ENCODE results near the gene CARD18. TPM values are rescaled to one million over a fixed set of nuclear protein-coding genes. Genes with fewer than 3 reads are reported as not detected.
"Not testable (repeated sequence)": the region's sequence is repeated elsewhere in the genome, so short reads cannot be mapped to it uniquely, and the experiment has no call there.

CARD18 gene
- total and polyA plus RNA-seq, 4 experiments from 2014 or later: not detected

DNA sequence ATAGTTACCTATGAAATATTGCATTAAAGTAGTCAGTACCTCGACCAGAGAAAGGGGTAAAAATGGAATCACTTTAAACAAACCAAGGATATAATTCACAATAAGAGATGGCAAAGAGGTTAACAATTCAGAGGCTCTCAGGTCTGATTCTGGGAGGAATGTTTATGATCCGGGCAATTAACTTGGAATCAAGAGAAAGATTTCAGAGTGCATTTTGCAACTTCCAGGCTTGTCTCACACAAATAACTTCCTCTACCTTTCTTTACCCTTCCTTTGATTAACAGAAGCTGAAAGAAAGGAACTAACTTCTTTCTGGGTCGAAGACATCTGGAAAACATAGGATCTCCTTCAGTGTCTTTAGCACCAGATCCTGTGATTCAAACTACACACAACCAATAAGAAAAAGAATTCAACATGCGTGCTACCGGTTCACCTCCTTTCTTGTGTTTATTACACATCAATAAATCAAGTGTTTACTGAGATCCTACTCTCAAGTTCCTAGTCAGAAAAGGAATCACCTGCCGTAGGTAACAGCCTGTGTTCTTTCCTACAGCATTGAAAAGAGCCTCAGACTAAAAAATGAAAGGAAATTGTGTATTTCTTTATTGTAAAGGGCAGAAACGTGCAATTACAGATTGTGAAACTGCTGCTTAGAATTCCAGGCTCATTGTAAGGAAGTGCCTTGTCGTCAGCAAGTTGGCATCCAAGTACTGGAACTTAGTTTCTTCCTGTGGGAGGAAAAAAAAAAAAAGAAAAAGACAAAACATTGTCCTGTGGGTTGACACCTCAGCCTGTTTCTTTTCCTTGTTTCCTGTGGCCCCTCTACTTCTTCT, 29.5 kb downstream of the CARD18 start:
- H3K27me3 Mint-ChIP-seq: peaks cover 0 to 5% of the 10 kb centered on the region in 2 donors
- H3K27me3 ChIP-seq (ENCODE audit: insufficient read depth, low read length): no peaks in the 10 kb centered on the region
- H3K4me1 Mint-ChIP-seq: peaks cover 11 to 31% (median 18%) of the 10 kb centered on the region in 4 donors
- CTCF ChIA-PET (ENCODE audit: partially characterized antibody): no interaction called here
- H3K36me3 ChIP-seq (ENCODE audit: insufficient read depth, low read length): no peaks in the 10 kb centered on the region
- no peaks in the 10 kb centered on the region for H3K9me3 ChIP-seq (ENCODE audit: control insufficient read depth in 1 of 2, low read length in 2 of 2)
- H3K36me3 Mint-ChIP-seq: no peaks in the 10 kb centered on the region
- H3K9me3 Mint-ChIP-seq: peaks cover 0 to 3% (median 0%) of the 10 kb centered on the region in 8 donors
- peak overlapping the region in 2 of 7 donors; percentile 4 to 30 for H3K27ac Mint-ChIP-seq
- H3K27ac ChIP-seq (ENCODE audit: low read depth, low read length): no peak overlapping the region
- no peak overlapping the region for H3K4me3 ChIP-seq (ENCODE audit: low read length in 2 of 2)
- POLR2A ChIA-PET (ENCODE audit: partially characterized antibody): no interaction called here
- intact Hi-C loops (cut with micrococcal nuclease): no loop called here
- H3K4me3 Mint-ChIP-seq: peak overlapping the region in 2 of 8 donors; percentile 7 to 33
- peaks cover 4% of the 10 kb centered on the region for H3K4me1 ChIP-seq (ENCODE audit: insufficient read depth, low read length)
- DNase-seq: no peak

DNA sequence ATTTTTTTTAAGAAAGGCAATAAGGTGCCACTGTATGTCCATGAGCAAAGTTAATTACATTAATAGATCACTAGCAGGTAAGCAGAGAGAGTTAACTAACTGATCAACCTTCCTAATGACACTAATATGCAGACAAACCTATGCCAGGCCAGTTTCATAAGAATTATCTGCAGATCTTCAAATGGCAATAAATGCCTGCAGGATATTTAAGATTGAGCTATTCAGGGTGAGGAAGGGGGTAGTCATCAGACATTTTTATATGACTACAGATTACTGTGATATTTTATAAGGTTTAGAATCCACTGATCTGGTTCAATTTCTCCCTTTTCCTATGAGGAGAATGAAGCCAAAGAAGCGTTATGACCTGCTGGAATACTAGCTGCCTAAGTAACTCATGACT, 30.2 kb downstream of the CARD18 start:
- H3K4me3 Mint-ChIP-seq: peak overlapping the region in 2 of 8 donors; percentile 20 to 26
- POLR2A ChIA-PET (ENCODE audit: partially characterized antibody): no interaction called here
- H3K36me3 Mint-ChIP-seq: no peaks in the 10 kb centered on the region
- H3K4me1 Mint-ChIP-seq: peaks cover 12 to 36% (median 21%) of the 10 kb centered on the region in 4 donors
- Histone ChIP-seq H3K4me1 (ENCODE audit: insufficient read depth, low read length) (peaks cover 4% of the 10 kb centered on the region), H3K4me3 (ENCODE audit: low read length in 2 of 2) (no peak overlapping the region), H3K36me3 (ENCODE audit: insufficient read depth, low read length) (no peaks in the 10 kb centered on the region), H3K9me3 (ENCODE audit: control insufficient read depth in 1 of 2, low read length in 2 of 2) (no peaks in the 10 kb centered on the region), H3K27ac (ENCODE audit: low read depth, low read length) (no peak overlapping the region), H3K27me3 (ENCODE audit: insufficient read depth, low read length) (no peaks in the 10 kb centered on the region)
- no peak overlapping the region for H3K27ac Mint-ChIP-seq
- CTCF ChIA-PET (ENCODE audit: partially characterized antibody): no interaction called here
- no peak for DNase-seq
- intact Hi-C loops (cut with micrococcal nuclease): no loop called here
- H3K9me3 Mint-ChIP-seq: peaks cover 0 to 5% (median 0%) of the 10 kb centered on the region in 8 donors
- peaks cover 0 to 4% of the 10 kb centered on the region in 2 donors for H3K27me3 Mint-ChIP-seq

DNA sequence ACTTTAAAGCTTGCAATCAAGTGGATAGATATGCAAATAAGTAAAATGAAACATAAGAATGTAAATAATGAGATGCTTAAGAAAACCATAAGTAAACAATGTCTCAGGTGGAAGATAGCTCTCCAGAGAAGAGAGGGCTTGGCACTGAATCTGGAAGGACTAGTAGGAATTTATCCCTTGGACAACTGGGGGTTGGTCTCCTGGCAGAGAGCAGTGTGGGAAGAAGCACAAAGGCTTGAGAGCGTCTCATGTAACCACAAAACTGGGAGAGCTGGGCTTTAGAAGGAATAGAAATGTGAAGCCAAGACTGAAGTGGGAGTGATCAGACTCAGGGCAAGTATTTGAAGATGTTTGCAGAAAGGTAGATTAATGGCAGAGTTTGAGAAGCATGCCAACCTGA, 31.3 kb downstream of the CARD18 start:
- intact Hi-C loops (cut with micrococcal nuclease): no loop called here

DNA sequence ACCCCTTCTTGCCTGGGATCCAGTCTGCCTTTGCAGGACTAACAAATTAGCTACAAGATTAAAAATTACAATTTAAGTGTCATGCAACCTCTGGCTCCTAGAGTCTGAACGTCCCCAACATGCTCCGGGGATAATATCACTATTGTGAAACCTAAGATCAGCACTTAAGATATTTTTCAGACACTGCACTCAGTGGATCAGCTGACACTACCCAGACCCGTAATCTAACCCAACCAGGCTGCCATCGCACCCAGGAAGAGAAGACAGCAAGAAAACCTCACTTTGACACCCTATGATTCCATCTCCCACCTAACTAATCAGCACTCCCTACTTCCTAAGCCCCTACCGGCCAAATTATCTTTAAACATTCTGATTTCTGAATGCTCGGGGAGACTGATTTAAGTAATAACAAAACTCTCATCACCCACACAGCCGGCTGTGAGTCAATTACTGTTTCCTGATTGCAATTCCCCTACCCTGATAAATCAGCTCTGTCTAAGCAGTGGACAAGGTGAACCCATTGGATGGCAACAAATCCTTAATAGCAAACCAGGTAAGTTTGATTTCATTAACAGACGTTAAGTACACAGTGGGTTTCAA, 32.2 kb downstream of the CARD18 start:
- CTCF ChIA-PET (ENCODE audit: partially characterized antibody); H3K27me3 Mint-ChIP-seq; H3K27me3 ChIP-seq (ENCODE audit: insufficient read depth, low read length); H3K4me3 ChIP-seq (ENCODE audit: low read length in 2 of 2); H3K4me1 ChIP-seq (ENCODE audit: insufficient read depth, low read length); POLR2A ChIA-PET (ENCODE audit: partially characterized antibody); intact Hi-C loops (cut with micrococcal nuclease); H3K36me3 Mint-ChIP-seq; H3K27ac ChIP-seq (ENCODE audit: low read depth, low read length); H3K9me3 ChIP-seq (ENCODE audit: control insufficient read depth in 1 of 2, low read length in 2 of 2); DNase-seq; H3K9me3 Mint-ChIP-seq; H3K36me3 ChIP-seq (ENCODE audit: insufficient read depth, low read length): not testable (repeated sequence)
- Mint-ChIP-seq H3K4me1 (peaks cover 12 to 35% (median 24%) of the 10 kb centered on the region in 4 donors), H3K27ac (peak overlapping the region in 2 of 7 donors; percentile 10 to 32), H3K4me3 (peak overlapping the region in 3 of 8 donors; percentile 8 to 68 (median 47))

More for the DNA sequence above, 31.3 kb downstream of the CARD18 start:
- Mint-ChIP-seq H3K27me3 (peaks cover 0 to 1% of the 10 kb centered on the region in 2 donors), H3K4me1 (peaks cover 12 to 35% (median 24%) of the 10 kb centered on the region in 4 donors), H3K27ac (no peak overlapping the region), H3K4me3 (no peak overlapping the region), H3K9me3 (peaks cover 0 to 5% (median 0%) of the 10 kb centered on the region in 8 donors), H3K36me3 (no peaks in the 10 kb centered on the region)
- peaks cover 4% of the 10 kb centered on the region for H3K4me1 ChIP-seq (ENCODE audit: insufficient read depth, low read length)
- H3K27ac ChIP-seq (ENCODE audit: low read depth, low read length): no peak overlapping the region
- no peak for DNase-seq
- H3K4me3 ChIP-seq (ENCODE audit: low read length in 2 of 2): no peak overlapping the region
- no peaks in the 10 kb centered on the region for H3K27me3 ChIP-seq (ENCODE audit: insufficient read depth, low read length)
- CTCF ChIA-PET (ENCODE audit: partially characterized antibody): interaction anchor here (1.1 kb wide), 1 partner anchor 161 kb away, joined by 3 read pairs; no protein-coding TSS in a partner anchor
- H3K36me3 ChIP-seq (ENCODE audit: insufficient read depth, low read length): no peaks in the 10 kb centered on the region
- no peaks in the 10 kb centered on the region for H3K9me3 ChIP-seq (ENCODE audit: control insufficient read depth in 1 of 2, low read length in 2 of 2)
- POLR2A ChIA-PET (ENCODE audit: partially characterized antibody): no interaction called here

DNA sequence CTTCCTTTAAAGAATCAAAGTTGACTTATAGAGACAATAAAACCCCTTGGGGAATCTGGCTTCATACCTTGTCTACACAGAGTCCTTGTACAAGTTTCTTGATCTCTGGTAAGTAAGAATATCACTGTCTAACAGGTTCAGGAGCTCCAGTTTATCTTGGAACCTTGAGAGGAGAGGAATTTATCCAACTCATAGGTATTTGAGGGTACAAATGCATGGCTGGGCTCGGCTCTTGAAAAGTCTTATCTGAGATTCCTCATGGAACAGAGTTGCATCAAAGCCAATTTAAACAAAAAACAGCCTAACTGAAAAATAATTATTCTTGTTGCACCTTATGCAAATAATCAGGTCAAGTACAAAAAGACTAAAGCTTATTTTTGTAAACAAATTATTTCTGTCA, 33.4 kb downstream of the CARD18 start:
- H3K4me3 Mint-ChIP-seq: no peak overlapping the region
- no peaks in the 10 kb centered on the region for H3K36me3 ChIP-seq (ENCODE audit: insufficient read depth, low read length)
- peaks cover 0 to 5% (median under 1%) of the 10 kb centered on the region in 8 donors for H3K9me3 Mint-ChIP-seq
- no peaks in the 10 kb centered on the region for H3K36me3 Mint-ChIP-seq
- H3K4me1 ChIP-seq (ENCODE audit: insufficient read depth, low read length): peaks cover 9% of the 10 kb centered on the region
- peaks cover 16 to 41% (median 27%) of the 10 kb centered on the region in 4 donors for H3K4me1 Mint-ChIP-seq
- POLR2A ChIA-PET (ENCODE audit: partially characterized antibody): no interaction called here
- CTCF ChIA-PET (ENCODE audit: partially characterized antibody): interaction anchor here (0.7 kb wide), 1 partner anchor 244 kb away, joined by 3 read pairs; no protein-coding TSS in a partner anchor
- H3K9me3 ChIP-seq (ENCODE audit: control insufficient read depth in 1 of 2, low read length in 2 of 2): no peaks in the 10 kb centered on the region
- H3K4me3 ChIP-seq (ENCODE audit: low read length in 2 of 2): no peak overlapping the region
- DNase-seq: no peak
- H3K27me3 ChIP-seq (ENCODE audit: insufficient read depth, low read length): no peaks in the 10 kb centered on the region
- peaks cover 0 to 1% of the 10 kb centered on the region in 2 donors for H3K27me3 Mint-ChIP-seq
- intact Hi-C loops (cut with micrococcal nuclease): no loop called here
- no peak overlapping the region for H3K27ac Mint-ChIP-seq
- H3K27ac ChIP-seq (ENCODE audit: low read depth, low read length): no peak overlapping the region

DNA sequence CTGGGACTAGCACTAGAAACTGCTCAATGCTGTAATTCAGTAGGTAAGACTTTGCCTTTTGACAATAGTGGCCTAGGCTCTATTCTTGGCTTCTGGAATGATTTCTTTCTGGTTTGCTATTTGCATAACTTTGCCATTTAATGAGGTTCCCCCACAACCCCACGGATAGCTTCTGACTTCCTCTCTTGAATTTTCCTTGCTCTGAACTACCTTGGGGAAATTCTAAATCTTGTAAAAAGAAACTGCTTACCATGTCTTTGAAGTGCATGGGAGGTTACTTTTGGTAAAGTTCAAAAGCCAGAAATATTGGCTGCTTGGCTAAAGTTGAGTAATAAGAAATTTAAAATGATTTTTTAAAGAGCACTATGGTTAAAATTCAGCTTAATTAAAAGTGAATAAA, 35.3 kb downstream of the CARD18 start:
- H3K27ac ChIP-seq (ENCODE audit: low read depth, low read length): no peak overlapping the region
- no peak for DNase-seq
- H3K4me1 Mint-ChIP-seq: peaks cover 27 to 41% (median 34%) of the 10 kb centered on the region in 4 donors
- peaks cover 24% of the 10 kb centered on the region for H3K4me1 ChIP-seq (ENCODE audit: insufficient read depth, low read length)
- ChIA-PET POLR2A (ENCODE audit: partially characterized antibody) (no interaction called here), CTCF (ENCODE audit: partially characterized antibody) (no interaction called here)
- no peaks in the 10 kb centered on the region for H3K27me3 ChIP-seq (ENCODE audit: insufficient read depth, low read length)
- H3K27ac Mint-ChIP-seq: no peak overlapping the region
- H3K36me3 Mint-ChIP-seq: peaks cover 0 to 3% of the 10 kb centered on the region in 2 donors
- peaks cover 0 to 5% (median 1%) of the 10 kb centered on the region in 8 donors for H3K9me3 Mint-ChIP-seq
- intact Hi-C loops (cut with micrococcal nuclease): no loop called here
- H3K27me3 Mint-ChIP-seq: no peaks in the 10 kb centered on the region
- no peaks in the 10 kb centered on the region for H3K9me3 ChIP-seq (ENCODE audit: control insufficient read depth in 1 of 2, low read length in 2 of 2)
- H3K4me3 ChIP-seq (ENCODE audit: low read length in 2 of 2): no peak overlapping the region
- no peaks in the 10 kb centered on the region for H3K36me3 ChIP-seq (ENCODE audit: insufficient read depth, low read length)
- H3K4me3 Mint-ChIP-seq: peak overlapping the region in 1 of 8 donors; percentile 2

DNA sequence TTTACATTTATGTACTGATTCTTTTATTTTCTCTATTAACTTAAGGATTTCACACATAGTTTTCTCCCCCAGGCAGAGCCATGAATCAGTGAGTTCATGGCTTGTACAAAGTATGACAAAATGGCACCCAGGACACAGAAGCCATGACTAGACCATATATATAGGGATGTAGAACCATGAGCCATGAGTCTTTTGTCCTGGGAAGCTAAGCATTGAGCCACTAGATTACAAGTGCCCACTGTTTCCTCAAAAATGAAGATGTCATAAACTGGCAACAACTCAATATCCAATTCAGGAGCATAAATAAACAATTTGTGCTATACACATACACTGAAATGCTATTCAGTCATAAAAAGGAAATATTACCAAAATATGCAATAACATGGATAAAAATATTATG, 36.2 kb downstream of the CARD18 start:
- H3K4me1 Mint-ChIP-seq: peaks cover 33 to 49% (median 41%) of the 10 kb centered on the region in 4 donors
- DNase-seq: no peak
- H3K9me3 ChIP-seq (ENCODE audit: control insufficient read depth in 1 of 2, low read length in 2 of 2): no peaks in the 10 kb centered on the region
- H3K27ac ChIP-seq (ENCODE audit: low read depth, low read length): no peak overlapping the region
- peaks cover 3 to 5% of the 10 kb centered on the region in 2 donors for H3K36me3 Mint-ChIP-seq
- peaks cover 0 to 5% (median 3%) of the 10 kb centered on the region in 8 donors for H3K9me3 Mint-ChIP-seq
- H3K27me3 ChIP-seq (ENCODE audit: insufficient read depth, low read length): no peaks in the 10 kb centered on the region
- no peak overlapping the region for H3K4me3 Mint-ChIP-seq
- H3K27me3 Mint-ChIP-seq: no peaks in the 10 kb centered on the region
- H3K4me1 ChIP-seq (ENCODE audit: insufficient read depth, low read length): peaks cover 30% of the 10 kb centered on the region
- H3K27ac Mint-ChIP-seq: no peak overlapping the region
- H3K36me3 ChIP-seq (ENCODE audit: insufficient read depth, low read length): no peaks in the 10 kb centered on the region
- ChIA-PET POLR2A (ENCODE audit: partially characterized antibody) (no interaction called here), CTCF (ENCODE audit: partially characterized antibody) (no interaction called here)
- no peak overlapping the region for H3K4me3 ChIP-seq (ENCODE audit: low read length in 2 of 2)
- intact Hi-C loops (cut with micrococcal nuclease): no loop called here

Measured in CD4-positive, alpha-beta memory T cell (primary cell).